ENCODE measurements around the gene ALPI. TPM values are rescaled to one million over a fixed set of nuclear protein-coding genes. Genes with fewer than 3 reads are reported as not detected.

ALPI gene
- total and polyA plus RNA-seq, 5 donors = not detected

Other genes with a start within 250 kb of the ALPI start
- not detected for gene ALPP, start 77.4 kb upstream of the ALPI start, total RNA-seq
- not detected for gene ALPP, start 77.4 kb upstream of the ALPI start, polyA plus RNA-seq
- not detected for gene ALPG, start 49.3 kb upstream of the ALPI start, total RNA-seq
- gene ALPG, start 49.3 kb upstream of the ALPI start, polyA plus RNA-seq = not detected
- gene ECEL1, start 31.7 kb downstream of the ALPI start, total RNA-seq = under 1 TPM in 1 of 4 donors, not detected in 3; 0.25 TPM
- 0.05 TPM for gene ECEL1, start 31.7 kb downstream of the ALPI start, polyA plus RNA-seq
- under 1 TPM in 1 of 4 donors, not detected in 3; 0.11 TPM for gene PRSS56, start 64.2 kb downstream of the ALPI start, total RNA-seq
- gene PRSS56, start 64.2 kb downstream of the ALPI start, polyA plus RNA-seq = 0.05 TPM
- gene CHRND, start 70.0 kb downstream of the ALPI start, total RNA-seq = under 1 TPM in 1 of 4 donors, not detected in 3; 0.53 TPM
- 0.09 TPM for gene CHRND, start 70.0 kb downstream of the ALPI start, polyA plus RNA-seq
- gene CHRNG, start 83.5 kb downstream of the ALPI start, total RNA-seq = not detected
- not detected for gene CHRNG, start 83.5 kb downstream of the ALPI start, polyA plus RNA-seq
- 1 to 10 TPM; 2.6 to 3.3 (median 3.2) TPM for gene TIGD1, start 94.4 kb downstream of the ALPI start, total RNA-seq
- gene TIGD1, start 94.4 kb downstream of the ALPI start, polyA plus RNA-seq = 1.9 TPM
- 10 to 100 TPM; 32.1 to 49.4 (median 45.9) TPM for gene EIF4E2, start 94.5 kb downstream of the ALPI start, total RNA-seq
- gene EIF4E2, start 94.5 kb downstream of the ALPI start, polyA plus RNA-seq = 32.3 TPM
- gene EFHD1, start 177.5 kb downstream of the ALPI start, total RNA-seq = 10 to 100 TPM in 2 of 4 donors, 1 to 10 TPM in 2; 6.4 to 14.4 (median 9.6) TPM
- gene EFHD1, start 177.5 kb downstream of the ALPI start, polyA plus RNA-seq = 14.7 TPM
- gene GIGYF2, start 241.2 kb downstream of the ALPI start, total RNA-seq = 10 to 100 TPM; 60.4 to 68.2 (median 63.8) TPM
- 21.6 TPM for gene GIGYF2, start 241.2 kb downstream of the ALPI start, polyA plus RNA-seq

All from right cardiac atrium (tissue), 5 donors.